KMS-11 (cell line): Measurements from ENCODE around the gene CALML3.

Experiments used
- H2AFZ ChIP-seq: fragments of 200-600 bp; sonication (generic); 2 replicates; pipeline ENCODE4 v1.6.1; 2016; ENCODE audit warnings: antibody characterized with exemption, mixed run types, low read depth
- H3K27ac ChIP-seq: fragments of 200-600 bp; sonication (generic); 2 replicates; pipeline ENCODE4 v1.6.1; 2016; ENCODE audit warnings: mild to moderate bottlenecking, mixed run types
- H3K27me3 ChIP-seq: fragments of 200-600 bp; sonication (generic); 2 replicates; pipeline ENCODE4 v1.6.1; 2017; ENCODE audit warnings: mild to moderate bottlenecking, low read depth, mixed run types, moderate library complexity; ENCODE audit not compliant: insufficient read depth
- H3K36me3 ChIP-seq: fragments of 200-600 bp; sonication (generic); 2 replicates; pipeline ENCODE4 v1.6.1; 2017; ENCODE audit warnings: mild to moderate bottlenecking, mixed run types; ENCODE audit not compliant: insufficient read depth
- H3K4me1 ChIP-seq: fragments of 200-600 bp; sonication (generic); 2 replicates; pipeline ENCODE4 v1.6.1; 2016; ENCODE audit warnings: mild to moderate bottlenecking, low read depth, mixed run types; ENCODE audit not compliant: poor library complexity, severe bottlenecking
- H3K4me2 ChIP-seq: fragments of 200-600 bp; sonication (generic); 2 replicates; pipeline ENCODE4 v1.7.0; 2016; ENCODE audit warnings: mild to moderate bottlenecking, mixed run types
- H3K4me3 ChIP-seq: fragments of 200-600 bp; sonication (generic); IDR thresholded peaks from 2 replicates; pipeline ENCODE4 v1.6.1; 2017; ENCODE audit warnings: low read depth, low read length, mixed read lengths; ENCODE audit not compliant: insufficient read depth
- H3K79me2 ChIP-seq: fragments of 200-600 bp; sonication (generic); 2 replicates; pipeline ENCODE4 v1.6.1; 2016; ENCODE audit warnings: low read depth, mixed run types; ENCODE audit not compliant: insufficient read depth
- H3K9ac ChIP-seq: fragments of 200-600 bp; sonication (generic); 2 replicates; pipeline ENCODE4 v1.6.1; 2016; ENCODE audit warnings: mild to moderate bottlenecking, mixed run types
- H4K20me1 ChIP-seq: fragments of 200-600 bp; sonication (generic); 2 replicates; pipeline ENCODE4 v1.6.1; 2016; ENCODE audit warnings: mild to moderate bottlenecking, mixed run types; ENCODE audit not compliant: insufficient read depth
- CTCF ChIP-seq: fragments of 200-600 bp; sonication (generic); conservative IDR thresholded peaks from 2 replicates; pipeline ENCODE4 v1.6.1; 2017; ENCODE audit warnings: low read depth, mild to moderate bottlenecking, antibody characterized with exemption, low read length, moderate library complexity, mixed read lengths

CALML3 gene

GRCh38 chr10:5498791-5499492 lies 25.8 kb upstream of the CALML3 start:
- Histone ChIP-seq H3K79me2 (no peaks in the 10 kb centered on the region), H2AFZ (no peak overlapping the region), H3K4me1 (no peaks in the 10 kb centered on the region), H3K27me3 (no peaks in the 10 kb centered on the region), H3K27ac (no peak overlapping the region), H3K4me3 (no peak overlapping the region), H3K4me2 (no peak overlapping the region), H3K9ac (no peak overlapping the region), H3K36me3 (no peaks in the 10 kb centered on the region), H4K20me1 (no peaks in the 10 kb centered on the region)
- TF ChIP-seq CTCF = no peak

GRCh38 chr10:5499493-5500140 lies 25.1 kb upstream of the CALML3 start, which contains the start of gene CALML5:
TSS of gene CALML5 (minus strand) at chr10:5499570. CDS start at chr10:5499438, 132 bp downstream.
- no peak within 1 kb of the TSS for H3K9ac ChIP-seq
- no peaks in the 10 kb centered on the region for H3K4me1 ChIP-seq
- no peaks in the 10 kb centered on the region for H3K27me3 ChIP-seq
- no peak within 1 kb of the TSS for H3K27ac ChIP-seq
- H2AFZ ChIP-seq = no peak within 1 kb of the TSS
- no peaks in the 10 kb centered on the region for H4K20me1 ChIP-seq
- TF ChIP-seq CTCF = no peak
- no peaks in the 10 kb centered on the region for H3K79me2 ChIP-seq
- H3K4me2 ChIP-seq = no peak within 1 kb of the TSS
- H3K4me3 ChIP-seq = no peak within 1 kb of the TSS
- H3K36me3 ChIP-seq = no peaks in the 10 kb centered on the region

- Histone ChIP-seq H3K9ac (no peak overlapping the region), H3K79me2 (no peaks in the 10 kb centered on the region), H3K4me1 (no peaks in the 10 kb centered on the region), H3K27me3 (no peaks in the 10 kb centered on the region), H3K4me3 (no peak overlapping the region), H3K4me2 (no peak overlapping the region), H3K36me3 (no peaks in the 10 kb centered on the region), H2AFZ (no peak overlapping the region), H3K27ac (no peak overlapping the region), H4K20me1 (no peaks in the 10 kb centered on the region)
- no peak for TF ChIP-seq CTCF
These were observed 24.5 kb upstream of the CALML3 start for GRCh38 chr10:5500162-5500670.

GRCh38 chr10:5500910-5501309 lies 23.9 kb upstream of the CALML3 start:
- no peak overlapping the region for H3K9ac ChIP-seq
- no peaks in the 10 kb centered on the region for H3K27me3 ChIP-seq
- H3K4me3 ChIP-seq = no peak overlapping the region

More at GRCh38 chr10:5500910-5501309, 23.9 kb upstream of the CALML3 start:
- no peaks in the 10 kb centered on the region for H4K20me1 ChIP-seq
- H3K4me2 ChIP-seq = no peak overlapping the region
- no peak overlapping the region for H2AFZ ChIP-seq
- H3K27ac ChIP-seq = no peak overlapping the region
- TF ChIP-seq CTCF = no peak
- H3K4me1 ChIP-seq = no peaks in the 10 kb centered on the region
- H3K36me3 ChIP-seq = no peaks in the 10 kb centered on the region
- H3K79me2 ChIP-seq = no peaks in the 10 kb centered on the region
